Colonic mucosa (tissue), 4 donors: ENCODE measurements around the gene TASOR2. TPM values are rescaled to one million over a fixed set of nuclear protein-coding genes. Genes with fewer than 3 reads are reported as not detected.

Experiments
- DNase-seq: peaks from one replicate; pipeline ENCODE4 v3.0.0-alpha.2; 2020
- H3K27ac ChIP-seq: fragments of 200-600 bp; one replicate; pipeline ENCODE4 v1.8.0; 2021
- H3K27me3 ChIP-seq: fragments of 200-600 bp; one replicate; pipeline ENCODE4 v1.8.0; 2021
- H3K36me3 ChIP-seq: fragments of 200-600 bp; one replicate; pipeline ENCODE4 v1.8.0; 2021
- H3K4me1 ChIP-seq: fragments of 200-600 bp; one replicate; pipeline ENCODE4 v1.8.0; 2021; ENCODE audit warnings: mild to moderate bottlenecking
- H3K4me3 ChIP-seq: fragments of 200-600 bp; one replicate; pipeline ENCODE4 v1.8.0; 2021
- H3K9ac ChIP-seq, 2 donors: one replicate each; pipeline ENCODE4 v1.7.0; 2013; ENCODE audit warnings: control low read depth in 2 of 2, low read depth in 2 of 2, low read length in 2 of 2
- H3K9me3 ChIP-seq: fragments of 200-600 bp; one replicate; pipeline ENCODE4 v1.8.0; 2021
- intact Hi-C: fragments of 100-400 bp; cut with DNase I; formaldehyde crosslinking; loops from one replicate; pipeline ENCODE4 v1.14.1; 2022
- total RNA-seq, 2 donors: library from RNA; stranded (reverse); fragmentation: NEBNext Ultra II Directional in 1 of 2; extraction: Animal tissue kit (Norgen Biotek cat#: 25700) in 1 of 2; gene quantifications; one replicate each; pipeline ENCODE4 v1.2.1, GENCODE V29; 2021
- TF ChIP-seq, protein P1 (sequence below): fragments of 200-600 bp; IDR thresholded peaks from one replicate; pipeline ENCODE4 v1.8.0; 2022; ENCODE audit warnings: antibody characterized with exemption, mild to moderate bottlenecking
- donor health status: healthy.
- donor health status: DM: no; HTN: no; CAD: no.
- donor health status: DM: no; HTN: no; CAD: no.

TASOR2 gene
- total RNA-seq, 2 donors from 2014 or later: 41.4 to 57.2 TPM

DNA sequence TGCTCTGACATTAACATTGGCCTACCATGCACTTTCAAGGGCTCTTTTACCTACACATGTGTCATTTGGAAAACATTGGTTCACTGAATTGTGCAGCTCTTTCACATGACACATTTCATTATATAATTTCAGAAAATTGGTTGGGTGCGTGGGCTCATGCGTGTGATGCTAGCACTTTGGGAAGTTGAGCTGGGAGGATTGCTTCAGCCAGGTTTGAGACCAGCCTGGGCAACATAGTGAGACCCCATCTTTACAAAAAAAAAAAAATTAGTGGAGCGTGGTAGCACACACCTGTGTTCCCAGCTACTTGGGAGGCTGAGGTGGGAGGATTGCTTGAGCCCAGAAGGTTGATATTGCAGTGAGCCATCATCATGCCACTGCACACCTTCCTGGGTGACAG is 3.9 kb downstream of the TASOR2 start:
- no peaks in the 10 kb centered on the region for H3K9me3 ChIP-seq
- intact Hi-C loops: loop anchor here (10.0 kb wide), 1 partner anchor 196 kb away; the partner anchor contains the start of gene ANKRD16
- H3K27ac ChIP-seq: no peak overlapping the region
- H3K9ac ChIP-seq: no peak overlapping the region
- no peaks in the 10 kb centered on the region for H3K36me3 ChIP-seq
- H3K27me3 ChIP-seq: no peaks in the 10 kb centered on the region
- H3K4me3 ChIP-seq: no peak overlapping the region
- TF ChIP-seq, protein P1, sequence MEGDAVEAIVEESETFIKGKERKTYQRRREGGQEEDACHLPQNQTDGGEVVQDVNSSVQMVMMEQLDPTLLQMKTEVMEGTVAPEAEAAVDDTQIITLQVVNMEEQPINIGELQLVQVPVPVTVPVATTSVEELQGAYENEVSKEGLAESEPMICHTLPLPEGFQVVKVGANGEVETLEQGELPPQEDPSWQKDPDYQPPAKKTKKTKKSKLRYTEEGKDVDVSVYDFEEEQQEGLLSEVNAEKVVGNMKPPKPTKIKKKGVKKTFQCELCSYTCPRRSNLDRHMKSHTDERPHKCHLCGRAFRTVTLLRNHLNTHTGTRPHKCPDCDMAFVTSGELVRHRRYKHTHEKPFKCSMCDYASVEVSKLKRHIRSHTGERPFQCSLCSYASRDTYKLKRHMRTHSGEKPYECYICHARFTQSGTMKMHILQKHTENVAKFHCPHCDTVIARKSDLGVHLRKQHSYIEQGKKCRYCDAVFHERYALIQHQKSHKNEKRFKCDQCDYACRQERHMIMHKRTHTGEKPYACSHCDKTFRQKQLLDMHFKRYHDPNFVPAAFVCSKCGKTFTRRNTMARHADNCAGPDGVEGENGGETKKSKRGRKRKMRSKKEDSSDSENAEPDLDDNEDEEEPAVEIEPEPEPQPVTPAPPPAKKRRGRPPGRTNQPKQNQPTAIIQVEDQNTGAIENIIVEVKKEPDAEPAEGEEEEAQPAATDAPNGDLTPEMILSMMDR: no peak
- DNase-seq: no peak
- H3K4me1 ChIP-seq: peaks cover 6% of the 10 kb centered on the region

DNA sequence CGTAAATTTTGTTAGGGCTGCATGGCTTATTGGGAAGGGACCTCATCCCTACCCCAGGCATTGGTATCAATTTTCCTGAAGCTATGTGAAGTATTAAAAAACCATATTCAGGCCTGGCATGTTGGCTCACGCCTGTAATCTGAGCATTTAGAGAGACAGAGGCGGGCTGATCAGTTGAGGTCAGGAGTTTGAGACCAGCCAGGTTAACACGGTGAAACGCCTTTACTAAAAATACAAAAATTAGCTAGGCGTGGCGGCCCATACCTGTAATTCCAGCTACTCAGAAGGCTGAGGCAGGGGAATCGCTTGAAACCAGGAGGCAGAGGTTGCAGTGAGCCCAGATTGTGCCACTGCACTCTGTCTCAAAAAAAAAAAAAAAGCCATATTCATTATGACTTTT is 7.1 kb downstream of the TASOR2 start:
- DNase-seq: peak; percentile 30
- H3K4me3 ChIP-seq: no peak overlapping the region
- H3K9me3 ChIP-seq: no peaks in the 10 kb centered on the region
- intact Hi-C loops: no loop called here
- H3K27ac ChIP-seq: no peak overlapping the region
- TF ChIP-seq, protein P1: no peak
- H3K4me1 ChIP-seq: peaks cover 3% of the 10 kb centered on the region
- H3K27me3 ChIP-seq: no peaks in the 10 kb centered on the region
- H3K9ac ChIP-seq: no peak overlapping the region
- no peaks in the 10 kb centered on the region for H3K36me3 ChIP-seq

DNA sequence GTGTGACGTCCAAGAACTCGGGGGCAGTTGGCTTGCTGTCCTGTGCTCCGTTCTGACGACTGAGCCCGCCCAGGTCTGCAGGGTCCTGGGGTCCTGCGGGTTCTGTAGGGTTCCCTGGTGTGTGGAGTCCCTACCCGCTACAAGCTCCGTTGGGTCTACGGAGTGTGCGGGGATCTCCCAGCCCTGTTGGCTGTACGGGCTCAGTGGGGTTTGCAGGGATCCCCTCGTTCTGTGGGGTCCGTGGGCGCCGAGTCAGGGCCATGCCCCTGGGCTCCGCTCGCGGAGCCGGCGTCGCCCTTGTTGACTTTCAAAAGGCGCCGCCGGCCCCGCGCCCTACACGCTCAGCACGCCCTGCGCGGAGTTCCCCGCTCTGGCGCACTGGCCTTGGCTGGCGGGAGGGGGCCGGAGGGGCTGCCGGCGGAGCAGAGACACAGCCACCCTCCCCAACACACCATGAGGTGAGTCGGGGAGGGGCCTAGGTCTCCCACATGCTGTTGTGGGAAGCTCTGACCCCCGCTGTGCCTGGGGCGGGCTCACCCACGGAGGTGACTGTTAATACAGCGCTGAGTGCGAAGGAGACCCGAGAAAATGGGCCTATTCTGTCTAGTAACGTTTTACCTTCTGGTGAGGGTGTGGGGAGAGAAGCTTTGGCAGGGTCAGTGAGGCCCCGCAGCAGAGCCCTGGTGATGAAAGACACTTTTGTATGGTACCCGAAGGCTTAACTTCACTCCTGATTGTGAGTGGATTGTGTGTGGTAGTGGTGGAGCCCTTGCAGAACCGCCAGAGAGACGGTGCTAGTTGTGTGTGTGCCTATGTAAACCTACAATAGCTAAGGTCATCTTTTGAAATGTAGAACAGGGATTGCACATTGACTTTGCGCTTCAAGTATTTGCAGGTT is 8.1 kb downstream of the TASOR2 start:
- H3K4me1 ChIP-seq: peaks cover 3% of the 10 kb centered on the region
- H3K27me3 ChIP-seq: no peaks in the 10 kb centered on the region
- peak overlapping the region; percentile 38 to 81 for H3K9ac ChIP-seq
- H3K4me3 ChIP-seq: peak overlapping the region; percentile 48
- H3K9me3 ChIP-seq: no peaks in the 10 kb centered on the region
- peak overlapping the region; percentile 54 for H3K27ac ChIP-seq
- no peaks in the 10 kb centered on the region for H3K36me3 ChIP-seq
- TF ChIP-seq, protein P1: no peak
- peak; percentile 66 for DNase-seq
- intact Hi-C loops: no loop called here

DNA sequence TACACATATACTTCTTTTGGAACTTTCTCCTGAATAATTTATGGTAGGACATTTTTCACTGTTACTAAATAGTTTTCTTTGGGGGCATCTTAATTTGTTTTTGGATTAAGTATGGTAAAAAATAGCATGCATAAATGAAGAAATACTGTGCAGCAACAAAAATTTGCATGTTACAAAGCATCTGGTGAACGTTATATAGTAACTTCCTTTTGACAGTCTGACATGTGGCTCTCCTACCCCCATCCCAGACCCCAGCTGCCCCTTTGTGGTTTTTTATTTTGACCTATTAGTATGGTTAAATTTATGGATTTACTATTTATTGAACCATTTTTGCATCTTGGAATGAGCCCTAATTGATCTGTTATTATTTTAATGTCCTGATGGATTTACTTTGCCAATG is 9.9 kb downstream of the TASOR2 start:
- peaks cover 3% of the 10 kb centered on the region for H3K4me1 ChIP-seq

DNA sequence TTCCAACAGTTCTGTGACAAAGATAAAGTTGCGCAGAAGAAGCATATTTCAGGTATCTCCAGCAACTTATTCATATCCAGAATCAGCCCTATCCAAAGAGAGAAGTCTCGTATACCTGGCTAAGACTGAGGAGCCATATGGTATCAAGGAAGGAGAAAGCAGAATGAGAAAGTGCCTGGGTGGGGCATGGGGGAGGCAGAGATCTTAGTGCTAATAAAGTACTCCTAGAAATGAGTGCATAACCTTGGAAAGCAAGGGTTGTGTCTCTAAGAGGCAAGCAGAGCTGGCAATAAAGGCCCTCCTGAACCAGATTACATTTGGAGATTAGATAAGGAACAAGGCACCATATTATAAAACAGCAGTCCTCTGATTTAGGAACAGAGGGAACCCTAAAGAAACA is 12.7 kb downstream of the TASOR2 start:
- intact Hi-C loops: no loop called here
- Histone ChIP-seq H3K27me3 (no peaks in the 10 kb centered on the region), H3K27ac (peak overlapping the region; percentile 19), H3K4me1 (no peaks in the 10 kb centered on the region), H3K9me3 (no peaks in the 10 kb centered on the region), H3K36me3 (no peaks in the 10 kb centered on the region), H3K4me3 (no peak overlapping the region), H3K9ac (peak overlapping the region in 1 of 2 donors; percentile 4)
- TF ChIP-seq, protein P1: no peak
- peak; percentile 71 for DNase-seq

More for the DNA sequence above, 9.9 kb downstream of the TASOR2 start:
- H3K9ac ChIP-seq: no peak overlapping the region
- DNase-seq: no peak
- TF ChIP-seq, protein P1: no peak
- intact Hi-C loops: no loop called here
- H3K27ac ChIP-seq: no peak overlapping the region
- no peaks in the 10 kb centered on the region for H3K9me3 ChIP-seq
- H3K36me3 ChIP-seq: no peaks in the 10 kb centered on the region
- H3K4me3 ChIP-seq: no peak overlapping the region
- no peaks in the 10 kb centered on the region for H3K27me3 ChIP-seq
